Caco-2 (cell line): Measurements from ENCODE around the gene PRICKLE1. TPM values are rescaled to one million over a fixed set of nuclear protein-coding genes. Genes with fewer than 3 reads are reported as not detected.
A peak's percentile ranks its signal among the peaks of the same experiment; 100 is the strongest.

Experiments used
- BruUV-seq: library from RNA; stranded (reverse); fragments of 400-500 nt; replicated peaks from 2 replicates; lab custom pipeline; 2021; lab: Mats Ljungman, UMichigan
- CTCF ChIA-PET: fragments of 300-600 bp; sonication (Branson Sonifier 250); formaldehyde crosslinking; loops from one replicate; lab custom pipeline; 2022; ENCODE audit warnings: antibody characterized with exemption; lab: Charles Lee
- POLR2A ChIA-PET: fragments of 300-600 bp; sonication (Branson Sonifier 250); formaldehyde crosslinking; loops from one replicate; lab custom pipeline; 2022; ENCODE audit warnings: antibody characterized with exemption; lab: Charles Lee
- DNase-seq, 2 experiments: peaks; one replicate each; pipeline versions ENCODE4 v3.0.0 to v3.0.0-alpha.2; 2020 to 2022
- H3K27me3 ChIP-seq: replicated peaks from 2 replicates; pipeline ENCODE4 v1.6.0; 2011; ENCODE audit warnings: low read length; ENCODE audit not compliant: control insufficient read depth, insufficient read depth
- H3K36me3 ChIP-seq: 2 replicates; pipeline ENCODE4 v1.5.1; 2011; ENCODE audit warnings: low read length; ENCODE audit not compliant: control insufficient read depth, insufficient read depth
- H3K4me1 ChIP-seq: fragments of 250-450 bp; sonication (Bioruptor Pico); 2 replicates; pipeline ENCODE4 v1.5.1; 2020; ENCODE audit warnings: mild to moderate bottlenecking
- H3K4me3 ChIP-seq: 2 replicates; pipeline ENCODE4 v1.5.1; 2011; ENCODE audit warnings: low read depth, mild to moderate bottlenecking, control low read depth, low read length
- H3K9me3 ChIP-seq: fragments of 250-450 bp; sonication (Bioruptor Pico); 2 replicates; pipeline ENCODE4 v1.5.1; 2020; ENCODE audit warnings: mild to moderate bottlenecking, moderate library complexity
- H3K27ac Mint-ChIP-seq: one replicate; pipeline ENCODE4 v1.8.0; 2022; ENCODE audit warnings: mixed read lengths; ENCODE audit not compliant: unreplicated experiment
- H3K27me3 Mint-ChIP-seq: one replicate; pipeline ENCODE4 v1.8.0; 2022; ENCODE audit warnings: mixed read lengths; ENCODE audit not compliant: insufficient read depth, unreplicated experiment
- H3K36me3 Mint-ChIP-seq: one replicate; pipeline ENCODE4 v1.8.0; 2022; ENCODE audit warnings: mild to moderate bottlenecking, mixed read lengths; ENCODE audit not compliant: insufficient read depth, unreplicated experiment
- H3K4me1 Mint-ChIP-seq: one replicate; pipeline ENCODE4 v1.8.0; 2022; ENCODE audit warnings: low read depth, mixed read lengths; ENCODE audit not compliant: unreplicated experiment
- H3K4me3 Mint-ChIP-seq: one replicate; pipeline ENCODE4 v1.8.0; 2022; ENCODE audit warnings: mild to moderate bottlenecking, moderate library complexity, mixed read lengths; ENCODE audit not compliant: unreplicated experiment
- H3K9me3 Mint-ChIP-seq: one replicate; pipeline ENCODE4 v1.8.0; 2022; ENCODE audit warnings: mixed read lengths; ENCODE audit not compliant: unreplicated experiment
- intact Hi-C: fragments of 100-400 bp; cut with micrococcal nuclease; formaldehyde crosslinking; loops from one replicate; pipeline ENCODE4 v1.10.0; 2022; ENCODE audit not compliant: unreplicated experiment
- total RNA-seq: library from RNA; stranded (reverse); gene quantifications from 2 replicates; pipeline ENCODE4 v1.2.3, GENCODE V29; 2022
- TF ChIP-seq, protein P1 (sequence below), 2 experiments: fragments of 200-600 bp in 1 of 2; IDR thresholded peaks; 1 replicate in 1 of 2; 2 replicates in 1 of 2; pipeline versions ENCODE4 v1.5.1 to v1.8.0; 2011 to 2022; ENCODE audit warnings: antibody characterized with exemption in 1 of 2, control low read depth in 1 of 2, inconsistent platforms in 1 of 2, low read depth in 1 of 2, low read length in 1 of 2, mild to moderate bottlenecking in 1 of 2, moderate library complexity in 1 of 2; ENCODE audit not compliant: insufficient read depth in 1 of 2, severe bottlenecking in 1 of 2, unreplicated experiment in 1 of 2

PRICKLE1 gene
- total RNA-seq, 1 experiment from 2014 or later: 4.5 TPM

DNA sequence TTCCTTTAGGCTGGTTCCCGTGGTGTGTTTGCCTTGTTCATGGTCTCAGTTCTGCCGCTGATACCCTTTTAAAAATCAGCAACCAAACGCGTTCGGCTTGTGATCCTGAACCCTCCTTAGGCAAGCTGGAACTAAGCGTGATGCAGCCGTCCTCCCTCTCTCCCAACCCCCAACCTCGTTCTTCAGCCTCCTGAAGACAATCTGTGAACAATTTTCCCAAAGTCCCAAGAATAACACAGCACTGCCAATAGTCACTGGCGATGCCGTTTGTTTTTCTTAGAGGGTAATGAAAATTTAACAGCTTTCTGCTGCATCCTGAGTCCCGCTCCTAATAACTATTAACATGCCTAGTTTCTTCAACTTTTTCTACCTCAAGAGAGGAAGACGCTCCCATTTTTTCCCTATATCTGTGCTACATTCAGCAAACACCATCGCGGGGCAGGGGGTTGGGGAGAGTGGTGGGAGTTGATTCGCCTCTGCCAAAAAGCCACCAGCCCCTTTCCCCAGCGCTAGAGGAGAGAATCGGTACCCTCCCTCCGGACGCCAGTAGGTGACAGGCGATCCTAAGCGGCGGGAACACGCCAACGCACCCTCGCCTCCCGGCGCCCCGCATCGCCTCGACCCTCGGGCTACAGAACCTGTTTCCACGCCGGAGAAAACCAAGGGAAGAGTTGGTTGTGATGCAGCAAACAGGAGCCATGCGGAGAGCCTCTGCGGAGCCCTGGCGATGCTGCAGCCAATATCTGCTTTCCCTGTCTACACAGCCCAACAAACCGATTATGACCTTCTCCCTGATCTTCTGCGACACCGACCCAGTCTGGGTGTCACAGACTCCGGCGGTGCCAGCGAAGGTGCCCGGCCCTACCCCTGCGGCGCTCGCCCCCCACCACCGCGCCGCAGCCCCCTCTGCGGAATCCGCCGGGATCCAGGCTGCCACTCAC is 752 bp downstream of the PRICKLE1 start:
- POLR2A ChIA-PET: no interaction called here
- intact Hi-C loops: loop anchor here (2.0 to 5.0 kb wide), 2 partner anchors 106 to 694 kb away; no protein-coding TSS in a partner anchor

DNA sequence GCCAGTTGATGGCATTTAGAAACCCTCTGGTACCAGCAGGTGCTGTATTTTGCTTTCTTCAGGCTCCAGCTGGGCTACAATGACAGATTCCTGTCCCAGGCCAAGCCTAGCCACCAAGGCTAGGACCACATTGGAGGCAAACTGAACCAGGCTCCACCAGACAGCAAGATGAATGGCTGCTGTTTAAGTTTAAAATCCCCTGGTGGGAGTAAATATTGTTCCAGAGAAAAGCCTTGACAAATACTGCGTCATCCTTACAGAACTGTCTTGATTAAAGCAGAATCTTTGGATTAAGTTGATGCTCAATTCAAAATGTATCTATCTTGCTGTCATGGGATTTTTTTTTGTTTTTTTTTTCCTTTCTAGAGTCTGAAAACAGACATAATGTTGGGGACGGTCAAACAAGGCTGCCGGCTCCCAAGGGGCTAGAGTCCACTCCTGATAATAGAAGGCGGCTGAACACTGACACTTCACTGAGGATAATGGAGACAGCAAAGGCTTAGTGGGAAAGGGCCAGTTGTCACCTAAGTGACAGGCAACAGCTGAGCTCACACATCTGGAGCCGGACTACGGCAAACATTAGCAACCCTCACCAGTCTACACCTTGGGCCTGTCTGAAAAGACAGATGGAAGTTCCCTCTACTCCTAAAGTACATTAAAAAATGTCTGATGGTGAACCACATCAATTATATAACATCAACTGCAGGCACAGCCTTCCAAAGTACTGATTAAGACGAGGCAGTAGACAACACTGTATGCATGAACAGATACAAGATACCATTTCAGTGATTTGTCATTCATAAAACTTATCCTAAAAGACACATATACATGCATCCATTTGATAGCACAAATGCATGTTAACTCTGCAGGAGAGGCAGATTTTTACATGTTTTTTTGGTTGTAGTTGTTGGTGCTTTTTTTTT is 1.7 kb downstream of the PRICKLE1 start:
- Mint-ChIP-seq H3K27me3 (peaks cover 4% of the 10 kb centered on the region), H3K4me1 (peaks cover 12% of the 10 kb centered on the region), H3K4me3 (peak overlapping the region; percentile 72), H3K9me3 (no peaks in the 10 kb centered on the region), H3K36me3 (no peaks in the 10 kb centered on the region), H3K27ac (no peak overlapping the region)
- Histone ChIP-seq H3K4me3 (no peak overlapping the region), H3K9me3 (no peaks in the 10 kb centered on the region), H3K4me1 (peaks cover 17% of the 10 kb centered on the region), H3K36me3 (no peaks in the 10 kb centered on the region), H3K27me3 (peaks cover 9% of the 10 kb centered on the region)
- peak; percentile 39 to 48 for DNase-seq
- BruUV-seq: no TSS peak
- CTCF ChIA-PET: interaction anchor here (0.5 to 1.5 kb wide), 2 partner anchors 104 to 105 kb away, joined by 3 read pairs; no protein-coding TSS in a partner anchor
- TF ChIP-seq, protein P1, sequence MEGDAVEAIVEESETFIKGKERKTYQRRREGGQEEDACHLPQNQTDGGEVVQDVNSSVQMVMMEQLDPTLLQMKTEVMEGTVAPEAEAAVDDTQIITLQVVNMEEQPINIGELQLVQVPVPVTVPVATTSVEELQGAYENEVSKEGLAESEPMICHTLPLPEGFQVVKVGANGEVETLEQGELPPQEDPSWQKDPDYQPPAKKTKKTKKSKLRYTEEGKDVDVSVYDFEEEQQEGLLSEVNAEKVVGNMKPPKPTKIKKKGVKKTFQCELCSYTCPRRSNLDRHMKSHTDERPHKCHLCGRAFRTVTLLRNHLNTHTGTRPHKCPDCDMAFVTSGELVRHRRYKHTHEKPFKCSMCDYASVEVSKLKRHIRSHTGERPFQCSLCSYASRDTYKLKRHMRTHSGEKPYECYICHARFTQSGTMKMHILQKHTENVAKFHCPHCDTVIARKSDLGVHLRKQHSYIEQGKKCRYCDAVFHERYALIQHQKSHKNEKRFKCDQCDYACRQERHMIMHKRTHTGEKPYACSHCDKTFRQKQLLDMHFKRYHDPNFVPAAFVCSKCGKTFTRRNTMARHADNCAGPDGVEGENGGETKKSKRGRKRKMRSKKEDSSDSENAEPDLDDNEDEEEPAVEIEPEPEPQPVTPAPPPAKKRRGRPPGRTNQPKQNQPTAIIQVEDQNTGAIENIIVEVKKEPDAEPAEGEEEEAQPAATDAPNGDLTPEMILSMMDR (IDR thresholded peaks at IDR 0.05; ENCODE audit: insufficient read depth in 1 of 2, low read depth in 1 of 2, low read length in 1 of 2, severe bottlenecking in 1 of 2, unreplicated experiment in 1 of 2): no peak
- POLR2A ChIA-PET: no interaction called here
- intact Hi-C loops: loop anchor here (1.0 to 5.0 kb wide), 3 partner anchors 106 to 749 kb away; no protein-coding TSS in a partner anchor

More for the DNA sequence above, 752 bp downstream of the PRICKLE1 start:
- Histone ChIP-seq H3K4me3 (peak overlapping the region; percentile 47), H3K9me3 (no peaks in the 10 kb centered on the region), H3K27me3 (peaks cover 9% of the 10 kb centered on the region), H3K4me1 (peaks cover 23% of the 10 kb centered on the region), H3K36me3 (no peaks in the 10 kb centered on the region)
- no peaks in the 10 kb centered on the region for H3K36me3 Mint-ChIP-seq
- BruUV-seq: no TSS peak
- peaks cover 4% of the 10 kb centered on the region for H3K27me3 Mint-ChIP-seq
- CTCF ChIA-PET: interaction anchor here (0.5 to 1.5 kb wide), 2 partner anchors 105 to 106 kb away, joined by 3 read pairs; no protein-coding TSS in a partner anchor
- TF ChIP-seq, protein P1 (IDR thresholded peaks at IDR 0.05; ENCODE audit: insufficient read depth in 1 of 2, low read depth in 1 of 2, low read length in 1 of 2, severe bottlenecking in 1 of 2, unreplicated experiment in 1 of 2): peak; percentile 67 to 73
- H3K4me3 Mint-ChIP-seq: peak overlapping the region; percentile 72
- DNase-seq: peak; percentile 66 to 67
- no peaks in the 10 kb centered on the region for H3K9me3 Mint-ChIP-seq
- H3K4me1 Mint-ChIP-seq: peaks cover 21% of the 10 kb centered on the region
- no peak overlapping the region for H3K27ac Mint-ChIP-seq
